HL-60 (cell line): ENCODE results near the gene LRRC8D.

Source experiments
- DNase-seq, 2 experiments: peaks; one replicate each; pipeline ENCODE4 v3.0.0-alpha.2; 2010 to 2020; ENCODE audit warnings: low read depth in 1 of 2, low spot score in 1 of 2
- H3K27ac ChIP-seq: fragments of 250-450 bp; sonication (Bioruptor Pico); replicated peaks from 2 replicates; pipeline ENCODE4 v1.5.1; 2020; ENCODE audit warnings: mild to moderate bottlenecking, moderate library complexity
- H3K27me3 ChIP-seq: fragments of 250-450 bp; sonication (Bioruptor Pico); 2 replicates; pipeline ENCODE4 v1.5.1; 2021; ENCODE audit warnings: mild to moderate bottlenecking, moderate library complexity; ENCODE audit not compliant: insufficient read depth, poor library complexity, severe bottlenecking
- H3K4me3 ChIP-seq: replicated peaks from 2 replicates; pipeline ENCODE4 v1.5.1; 2011; ENCODE audit warnings: mild to moderate bottlenecking, control low read depth, low read length; ENCODE audit not compliant: insufficient read depth
- CTCF ChIP-seq: IDR thresholded peaks from one replicate; pipeline ENCODE4 v1.5.1; 2011; ENCODE audit warnings: low read length, control low read depth, inconsistent platforms; ENCODE audit not compliant: insufficient read depth
- GABPA ChIP-seq: IDR thresholded peaks from 2 replicates; pipeline ENCODE4 v1.6.1; 2012; ENCODE audit warnings: low read depth
- POLR2AphosphoS5 ChIP-seq: IDR thresholded peaks from 2 replicates; pipeline ENCODE4 v1.6.1; 2012; ENCODE audit warnings: low read depth
- REST ChIP-seq: IDR thresholded peaks from 2 replicates; pipeline ENCODE4 v1.6.1; 2012; ENCODE audit warnings: low read depth; ENCODE audit not compliant: insufficient replicate concordance
- SPI1 ChIP-seq: IDR thresholded peaks from 2 replicates; pipeline ENCODE4 v1.6.1; 2012; ENCODE audit warnings: low read depth, mild to moderate bottlenecking, borderline replicate concordance

Gene LRRC8D

GRCh38 chr1:89959719-89960118, 138.9 kb downstream of the LRRC8D start:
- Histone ChIP-seq H3K4me3 (no peak overlapping the region), H3K27me3 (no peaks in the 10 kb centered on the region), H3K27ac (no peak overlapping the region)
- TF ChIP-seq SPI1 (no peak), POLR2AphosphoS5 (no peak), CTCF (no peak), REST (no peak), GABPA (no peak)
- no peak for DNase-seq

- H3K4me3 ChIP-seq: no peak overlapping the region
- DNase-seq: no peak
- TF ChIP-seq REST (no peak), GABPA (no peak), POLR2AphosphoS5 (no peak), SPI1 (no peak), CTCF (no peak)
- no peak overlapping the region for H3K27ac ChIP-seq
- no peaks in the 10 kb centered on the region for H3K27me3 ChIP-seq
Measured at GRCh38 chr1:89962024-89962741, 141.4 kb downstream of the LRRC8D start.

- TF ChIP-seq POLR2AphosphoS5 (no peak), REST (no peak), SPI1 (no peak), CTCF (no peak), GABPA (no peak)
- no peaks in the 10 kb centered on the region for H3K27me3 ChIP-seq
- no peak overlapping the region for H3K4me3 ChIP-seq
- H3K27ac ChIP-seq: no peak overlapping the region
- no peak for DNase-seq
Measured at GRCh38 chr1:89962742-89963075, 141.9 kb downstream of the LRRC8D start.
